ENCODE results near the gene GRIA1.

Gene GRIA1

GRCh38 chr5:153559926-153560325 lies 69.5 kb downstream of the GRIA1 start:
- no peak for DNase-seq (ENCODE audit: low spot score)
- in situ Hi-C loops (cut with MboI; ENCODE audit: low pct_unique_long_range_greater_than_20kb, low sequenced_read_pairs, unreplicated experiment): no loop called here
- TF ChIP-seq CTCF (IDR thresholded peaks at IDR 0.05; ENCODE audit: extremely low read depth, insufficient read depth, missing control alignments): no peak

GRCh38 chr5:153562189-153562588 lies 71.7 kb downstream of the GRIA1 start:
- DNase-seq (ENCODE audit: low spot score): no peak
- no peak for TF ChIP-seq CTCF (IDR thresholded peaks at IDR 0.05; ENCODE audit: extremely low read depth, insufficient read depth, missing control alignments)
- in situ Hi-C loops (cut with MboI; ENCODE audit: low pct_unique_long_range_greater_than_20kb, low sequenced_read_pairs, unreplicated experiment): no loop called here

- DNase-seq (ENCODE audit: low spot score): no peak
- in situ Hi-C loops (cut with MboI; ENCODE audit: low pct_unique_long_range_greater_than_20kb, low sequenced_read_pairs, unreplicated experiment): no loop called here
- TF ChIP-seq CTCF (IDR thresholded peaks at IDR 0.05; ENCODE audit: extremely low read depth, insufficient read depth, missing control alignments): no peak
Observed at GRCh38 chr5:153565822-153566221, 75.4 kb downstream of the GRIA1 start.

GRCh38 chr5:153569036-153569435 lies 78.6 kb downstream of the GRIA1 start:
- no peak for TF ChIP-seq CTCF (IDR thresholded peaks at IDR 0.05; ENCODE audit: extremely low read depth, insufficient read depth, missing control alignments)
- in situ Hi-C loops (cut with MboI; ENCODE audit: low pct_unique_long_range_greater_than_20kb, low sequenced_read_pairs, unreplicated experiment): no loop called here
- no peak for DNase-seq (ENCODE audit: low spot score)

- no peak for DNase-seq (ENCODE audit: low spot score)
- no peak for TF ChIP-seq CTCF (IDR thresholded peaks at IDR 0.05; ENCODE audit: extremely low read depth, insufficient read depth, missing control alignments)
- in situ Hi-C loops (cut with MboI; ENCODE audit: low pct_unique_long_range_greater_than_20kb, low sequenced_read_pairs, unreplicated experiment): no loop called here
Observed at GRCh38 chr5:153571162-153571561, 80.7 kb downstream of the GRIA1 start.

- TF ChIP-seq CTCF (IDR thresholded peaks at IDR 0.05; ENCODE audit: extremely low read depth, insufficient read depth, missing control alignments): no peak
- no peak for DNase-seq (ENCODE audit: low spot score)
- in situ Hi-C loops (cut with MboI; ENCODE audit: low pct_unique_long_range_greater_than_20kb, low sequenced_read_pairs, unreplicated experiment): no loop called here
Observed at GRCh38 chr5:153572411-153573145, 82.1 kb downstream of the GRIA1 start.
